ENCODE data around the gene NPTN. TPM values are rescaled to one million over a fixed set of nuclear protein-coding genes. Genes with fewer than 3 reads are reported as not detected.

The NPTN gene
- total RNA-seq, 1 donor from 2014 or later = 221 TPM

DNA sequence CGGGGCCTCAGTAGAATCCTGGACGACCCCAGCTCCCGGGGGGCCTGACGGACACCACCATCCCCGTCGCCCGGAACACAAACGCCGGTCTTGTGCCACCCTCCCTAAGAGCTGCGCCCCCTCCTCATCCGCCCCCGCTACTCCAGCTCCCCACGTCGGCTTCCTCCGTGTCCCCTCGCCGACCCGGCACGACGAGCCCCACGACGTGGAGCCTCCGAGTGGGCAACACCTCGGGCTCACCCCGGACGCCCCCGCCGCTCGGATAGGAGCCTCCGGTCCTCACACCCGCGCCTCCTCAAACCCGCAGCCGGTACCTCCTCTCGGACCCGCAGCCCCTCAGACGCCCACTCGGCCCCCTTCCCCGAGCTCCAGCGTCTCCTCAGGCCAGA, 525 bp downstream of the NPTN start:
- DNase-seq (ENCODE audit: low spot score) = peak; percentile 25

DNA sequence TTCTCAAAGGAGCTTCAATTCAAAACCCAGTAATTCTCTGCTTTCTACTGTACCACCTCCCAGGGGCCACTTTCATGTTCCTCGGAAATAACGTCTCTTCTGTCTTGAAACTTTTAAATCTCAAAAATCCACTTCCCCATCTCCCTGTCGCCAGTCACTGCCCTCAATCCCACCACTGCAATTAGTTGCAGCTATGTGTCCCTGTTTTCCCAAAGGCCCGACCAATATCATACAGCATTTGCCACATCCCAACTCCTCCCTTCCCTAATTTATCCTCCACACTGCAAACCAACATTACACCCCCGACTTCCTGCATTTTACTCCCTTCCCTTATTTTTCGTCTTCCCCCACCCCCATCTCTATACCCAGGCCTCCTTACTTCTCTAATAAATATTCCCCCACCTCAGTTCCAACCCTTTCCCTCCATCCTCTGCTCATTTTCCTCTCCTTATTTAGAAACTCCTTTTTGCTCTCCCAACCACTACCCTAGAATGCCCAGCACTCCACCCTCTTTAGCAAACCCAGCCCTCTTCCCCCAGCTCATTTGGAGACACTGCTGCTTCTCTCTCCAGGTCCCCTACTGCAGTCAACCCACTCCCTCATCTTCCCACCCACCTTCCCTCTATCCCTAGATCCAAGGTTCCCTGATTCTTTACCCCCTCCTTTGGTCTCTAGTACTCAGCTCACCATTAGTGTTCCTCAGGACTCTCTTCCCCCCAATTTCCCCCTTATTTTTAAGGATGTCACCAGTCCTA, 1.1 kb downstream of the NPTN start:
- peak; percentile 87 for DNase-seq (ENCODE audit: low spot score)

DNA sequence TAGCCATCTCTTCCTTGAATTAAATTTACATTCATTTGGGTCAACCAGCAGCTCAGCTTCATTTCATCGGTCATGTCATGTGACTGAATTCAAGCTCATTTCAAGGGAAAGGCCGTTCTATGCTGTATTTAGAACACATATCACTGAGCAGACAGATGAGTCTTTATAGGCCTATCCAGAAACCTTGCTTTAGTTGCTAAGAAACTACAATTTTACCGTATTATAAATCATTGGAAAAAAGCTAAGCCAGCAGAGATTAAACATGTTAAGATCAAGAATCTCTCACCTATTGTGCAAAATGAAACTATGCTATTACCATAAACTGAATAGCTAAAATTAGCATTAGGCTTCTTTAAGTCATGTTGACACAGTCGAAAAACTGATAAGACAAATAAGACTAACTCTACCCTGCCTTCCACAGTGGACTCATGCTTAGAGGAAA, 2.2 kb downstream of the NPTN start:
- peak; percentile 36 for DNase-seq (ENCODE audit: low spot score)

DNA sequence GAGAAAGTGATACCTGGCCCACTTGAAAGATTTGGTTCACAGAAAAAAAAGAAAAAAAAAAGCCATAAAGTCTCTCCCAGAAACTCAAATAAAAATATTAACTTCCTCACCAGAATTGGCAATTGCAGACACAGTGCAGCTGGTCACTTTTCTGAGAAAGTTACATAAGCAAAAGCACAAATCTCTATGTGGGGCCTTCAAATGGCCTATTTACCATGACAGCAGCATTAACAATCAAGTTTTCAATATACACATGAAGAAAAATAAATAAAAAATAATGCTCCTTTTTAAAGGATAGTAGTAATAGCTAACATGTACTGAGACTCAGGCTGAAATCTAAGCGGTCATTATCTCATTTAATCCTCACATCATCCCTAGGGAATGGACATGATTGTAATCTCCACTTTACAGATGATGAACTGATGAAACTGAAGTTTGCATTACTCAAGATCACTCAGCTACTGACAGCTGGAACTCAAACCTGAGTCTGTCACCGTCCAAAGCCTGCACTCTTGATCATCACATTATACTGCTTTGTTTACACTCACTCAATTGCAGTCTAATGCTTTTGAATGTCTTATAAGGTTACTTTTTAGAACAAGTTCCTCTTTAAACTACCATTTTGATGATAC, 3.3 kb downstream of the NPTN start:
- DNase-seq (ENCODE audit: low spot score) = no peak

DNA sequence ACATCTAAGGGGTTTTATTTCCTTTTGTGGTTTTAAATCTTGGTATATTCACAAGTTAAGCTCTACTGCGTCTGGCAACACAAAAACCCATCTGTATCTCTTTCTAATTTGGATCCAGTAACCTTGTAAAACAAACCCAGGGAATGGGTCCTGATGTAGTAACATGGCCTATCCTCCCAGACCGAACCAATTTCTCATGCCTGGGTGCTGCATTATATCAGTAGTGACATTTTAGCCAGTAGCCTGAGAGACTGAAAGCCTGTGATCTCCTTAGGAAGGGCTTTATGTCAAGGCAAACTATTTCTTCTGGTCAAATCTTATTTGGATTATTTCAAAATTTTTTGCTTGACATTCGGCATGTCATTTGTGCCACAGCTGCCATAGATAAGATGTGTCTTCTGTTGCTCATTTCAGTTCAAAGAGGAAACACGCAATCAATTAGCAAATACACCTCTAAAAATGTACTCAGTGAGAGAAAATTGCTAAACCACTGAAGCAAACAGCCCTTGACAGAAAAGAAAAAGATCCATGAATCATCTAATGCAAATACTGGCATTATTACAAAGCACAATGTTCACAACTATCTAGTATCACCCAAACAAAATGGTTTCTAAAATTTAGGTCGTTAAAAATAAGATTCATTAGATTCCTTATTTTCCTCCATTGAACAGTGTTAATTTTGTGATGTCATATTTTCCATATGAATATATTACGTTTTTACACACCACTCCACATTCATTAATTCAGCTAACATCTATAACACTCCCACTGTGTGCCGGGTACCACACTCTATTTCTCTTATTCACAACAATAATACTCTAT, 4.0 kb downstream of the NPTN start:
- no peak for DNase-seq (ENCODE audit: low spot score)

DNA sequence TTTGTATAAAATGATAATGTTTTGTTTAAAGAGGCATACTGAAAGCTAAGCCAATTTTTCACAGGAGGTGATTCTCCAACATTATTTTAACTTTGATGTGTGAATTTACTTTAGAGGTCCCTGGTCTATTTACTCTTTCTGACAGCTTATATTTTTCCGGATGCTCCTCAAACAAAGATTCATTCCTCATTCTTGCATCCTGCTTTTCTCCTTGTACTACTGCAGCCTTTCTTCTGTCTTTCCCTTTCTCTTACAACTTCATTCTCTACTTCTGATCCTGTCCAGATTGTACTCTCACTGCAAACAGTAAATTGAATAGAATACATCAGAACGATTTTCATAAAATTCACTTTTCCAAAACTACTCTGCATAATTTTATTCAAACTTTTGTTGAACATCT, 5.1 kb downstream of the NPTN start:
- no peak for DNase-seq (ENCODE audit: low spot score)

DNA sequence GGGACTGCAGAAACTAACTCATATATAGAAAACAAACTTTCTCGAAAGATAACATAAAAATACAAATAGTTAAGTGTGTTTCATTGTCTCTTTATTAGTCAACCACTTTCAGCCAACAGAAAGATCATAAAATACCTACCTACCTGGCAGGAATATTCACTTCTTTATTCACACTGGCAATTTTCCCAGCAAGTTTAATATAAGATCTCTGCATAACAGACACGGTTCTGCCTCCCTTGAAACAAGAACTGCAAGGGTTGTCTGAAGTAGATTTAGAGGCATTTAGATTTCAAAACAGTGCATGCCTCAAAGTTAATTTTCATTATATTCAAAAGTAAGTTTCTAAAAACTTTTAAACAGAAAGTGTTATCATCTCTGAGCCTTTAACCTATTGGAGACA, 7.1 kb downstream of the NPTN start:
- no peak for DNase-seq (ENCODE audit: low spot score)

DNA sequence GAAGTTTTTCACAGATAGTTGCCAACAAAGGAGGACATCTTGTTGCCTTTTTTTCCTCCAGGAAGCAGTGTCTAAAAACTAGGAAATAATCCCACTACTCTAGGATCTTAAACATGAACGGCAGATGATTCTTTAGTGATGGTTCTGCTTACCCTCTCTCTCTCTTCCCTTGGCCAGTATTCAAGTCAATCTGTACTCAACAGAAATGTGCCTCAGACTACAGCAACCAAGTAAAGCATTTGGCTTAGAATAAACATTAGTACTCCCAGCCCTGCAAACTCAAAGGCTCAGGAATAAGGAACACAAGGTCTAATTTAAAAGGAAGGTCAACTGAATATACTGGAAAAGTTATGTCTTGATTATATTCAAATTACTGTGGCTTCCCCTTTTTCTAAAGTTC, 8.7 kb downstream of the NPTN start:
- peak; percentile 43 for DNase-seq (ENCODE audit: low spot score)

DNA sequence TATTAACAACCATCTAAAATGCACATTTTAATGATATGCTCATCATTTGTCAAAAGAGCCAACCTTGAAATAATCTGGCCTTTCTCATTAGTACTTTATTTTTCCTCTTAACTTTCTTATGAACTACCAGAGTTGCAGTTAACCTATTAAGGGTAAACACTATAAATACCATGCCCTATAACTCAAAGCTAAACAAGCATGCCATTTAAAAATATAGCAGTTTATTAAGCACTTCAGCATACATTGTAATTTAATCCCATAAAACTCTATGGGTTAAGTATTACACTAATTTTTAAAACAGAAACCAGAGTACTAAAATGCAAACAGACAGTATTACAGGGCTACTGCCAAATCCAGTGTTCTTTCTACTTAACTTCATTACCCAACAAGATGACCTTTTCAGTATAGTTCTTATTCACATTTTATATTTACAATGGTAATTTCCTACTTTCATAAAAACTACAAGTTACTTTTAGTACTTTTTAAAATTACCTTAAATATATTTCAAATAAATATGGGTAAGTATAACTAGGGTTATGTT, 11.8 kb downstream of the NPTN start:
- no peak for DNase-seq (ENCODE audit: low spot score)

DNA sequence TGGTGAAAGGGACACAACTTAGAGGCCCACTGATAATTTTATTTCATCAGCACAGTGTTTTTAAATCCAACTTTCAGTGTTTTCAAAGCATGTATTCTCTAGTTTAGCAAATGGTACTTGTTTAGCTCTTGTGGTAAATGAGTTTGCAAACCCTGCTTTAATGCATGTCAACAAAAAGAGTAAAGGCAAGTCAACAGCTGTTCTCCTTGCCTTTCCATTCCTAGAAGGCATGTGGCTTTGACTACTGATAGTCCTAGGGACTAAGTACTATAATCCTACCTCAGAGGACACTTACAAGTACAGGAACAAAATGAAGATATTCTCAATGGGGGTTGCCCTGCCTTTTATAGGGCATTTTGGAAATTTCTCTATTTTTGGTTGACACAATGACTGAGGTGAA, 13.1 kb downstream of the NPTN start:
- DNase-seq (ENCODE audit: low spot score) = no peak

DNA sequence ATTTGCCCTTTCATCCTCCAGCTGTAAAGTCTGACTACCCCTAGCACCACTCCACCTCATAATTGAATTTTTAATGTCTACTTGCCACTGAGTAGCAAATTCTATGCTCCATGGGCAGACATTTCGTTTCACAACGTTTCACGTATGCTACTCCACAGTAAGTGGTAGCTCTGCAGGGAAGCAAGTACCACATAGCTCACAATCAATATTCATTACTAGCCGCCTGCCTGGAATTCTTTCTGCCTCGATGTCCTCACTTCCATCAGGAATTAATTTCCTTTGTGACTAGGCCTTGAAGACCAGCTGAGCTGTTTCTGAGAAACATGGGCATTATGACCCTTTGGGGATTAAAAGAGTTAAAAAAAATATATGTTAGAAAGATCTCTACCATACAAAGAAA, 15.3 kb downstream of the NPTN start:
- no peak for DNase-seq (ENCODE audit: low spot score)

DNA sequence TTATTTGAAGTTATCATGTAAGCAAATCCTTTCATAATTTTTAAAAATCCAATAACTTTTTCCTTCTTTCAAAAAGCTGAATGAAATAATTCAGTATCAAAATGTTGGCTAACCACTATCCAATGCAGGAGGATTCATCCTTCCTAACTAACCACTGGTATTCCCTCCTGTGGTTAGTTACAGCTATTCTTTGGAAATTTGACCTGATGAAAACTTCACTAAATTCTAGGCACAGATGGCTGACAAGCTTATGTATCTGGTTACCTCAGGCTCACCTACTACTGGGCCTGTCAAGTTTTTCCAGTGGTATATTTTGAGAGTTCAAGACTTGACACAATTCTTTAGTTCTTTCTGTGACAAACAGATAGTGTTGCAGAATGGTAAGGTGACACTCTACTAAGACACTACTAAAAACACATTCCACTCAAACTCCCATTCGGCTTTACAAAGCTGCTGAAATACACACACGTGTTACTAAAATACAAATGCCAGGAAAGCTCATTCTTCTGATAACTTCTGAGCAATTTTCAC, 15.8 kb downstream of the NPTN start:
- no peak for DNase-seq (ENCODE audit: low spot score)

DNA sequence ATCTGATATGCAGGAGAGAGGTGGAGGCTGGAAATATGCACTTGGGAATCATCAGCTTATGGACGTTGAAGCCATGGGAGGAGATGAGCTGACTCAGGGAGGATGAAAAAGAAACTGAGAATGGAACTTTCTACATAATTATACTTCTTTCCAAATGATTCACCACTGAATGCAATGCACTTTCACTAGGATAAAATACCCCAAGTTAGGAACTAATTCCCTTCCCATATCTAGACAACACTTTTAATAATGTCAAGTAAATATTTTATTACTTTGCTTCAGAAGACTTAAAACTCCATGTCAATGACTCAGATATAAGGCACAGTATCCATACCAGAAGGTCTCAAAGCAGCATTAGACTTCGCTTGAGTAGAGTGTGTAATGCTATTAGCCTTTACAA, 24.2 kb downstream of the NPTN start:
- peak; percentile 85 for DNase-seq (ENCODE audit: low spot score)

DNA sequence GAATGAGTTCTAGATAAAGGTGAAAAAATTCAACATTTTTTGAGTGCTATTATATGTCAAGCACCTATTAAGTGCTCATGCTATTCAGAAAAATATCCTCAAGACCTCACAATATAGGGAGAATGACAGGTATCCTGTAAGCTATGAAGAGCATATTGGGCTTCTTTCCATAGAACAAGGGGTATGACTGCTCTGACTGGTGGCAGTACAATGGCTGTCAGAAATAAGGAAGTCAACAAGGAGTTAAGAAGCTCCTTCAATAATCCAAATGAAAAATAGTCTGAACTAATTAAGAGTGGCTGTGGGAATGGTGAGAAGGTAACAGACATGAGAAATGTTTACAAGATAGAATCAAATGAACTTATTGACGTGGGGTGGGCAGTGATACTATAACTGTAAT, 24.7 kb downstream of the NPTN start:
- DNase-seq (ENCODE audit: low spot score) = no peak

DNA sequence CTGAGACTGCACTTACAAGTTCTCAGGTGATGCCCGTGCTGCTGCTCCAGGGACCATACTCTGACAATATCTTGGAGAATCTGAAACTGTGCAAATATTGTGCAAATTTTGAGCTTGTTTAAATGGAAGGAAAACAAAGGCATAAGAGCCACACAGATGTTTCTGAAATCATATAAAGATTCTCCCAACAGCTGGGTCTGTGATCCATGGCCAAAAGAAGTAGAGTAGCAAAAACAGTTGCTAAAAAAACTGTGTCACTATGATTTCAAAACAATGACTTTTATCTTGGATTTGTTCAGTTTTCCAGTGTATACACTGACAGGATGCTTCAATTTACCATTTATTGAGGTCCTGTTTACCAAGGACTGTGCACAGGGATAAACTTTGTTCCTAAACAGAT, 25.3 kb downstream of the NPTN start:
- DNase-seq (ENCODE audit: low spot score) = no peak

DNA sequence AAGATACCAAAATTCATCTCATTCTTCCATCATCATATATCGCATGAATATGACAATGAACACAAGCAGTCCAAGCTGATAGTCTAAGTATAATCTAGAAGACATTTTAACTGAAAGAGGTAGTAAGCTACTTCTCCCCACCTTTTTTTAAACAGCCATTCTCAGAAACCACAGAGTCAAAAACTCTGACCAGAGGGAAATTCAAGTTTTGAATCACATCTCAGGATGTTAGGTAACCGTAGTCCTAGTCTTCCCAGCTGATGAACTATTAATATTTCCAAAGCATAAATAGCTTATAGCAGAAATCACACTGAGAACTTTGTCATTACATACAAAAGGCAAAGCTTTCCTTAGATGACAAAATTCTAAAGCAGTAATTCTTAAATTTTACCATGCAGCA, 25.8 kb downstream of the NPTN start:
- DNase-seq (ENCODE audit: low spot score) = no peak

DNA sequence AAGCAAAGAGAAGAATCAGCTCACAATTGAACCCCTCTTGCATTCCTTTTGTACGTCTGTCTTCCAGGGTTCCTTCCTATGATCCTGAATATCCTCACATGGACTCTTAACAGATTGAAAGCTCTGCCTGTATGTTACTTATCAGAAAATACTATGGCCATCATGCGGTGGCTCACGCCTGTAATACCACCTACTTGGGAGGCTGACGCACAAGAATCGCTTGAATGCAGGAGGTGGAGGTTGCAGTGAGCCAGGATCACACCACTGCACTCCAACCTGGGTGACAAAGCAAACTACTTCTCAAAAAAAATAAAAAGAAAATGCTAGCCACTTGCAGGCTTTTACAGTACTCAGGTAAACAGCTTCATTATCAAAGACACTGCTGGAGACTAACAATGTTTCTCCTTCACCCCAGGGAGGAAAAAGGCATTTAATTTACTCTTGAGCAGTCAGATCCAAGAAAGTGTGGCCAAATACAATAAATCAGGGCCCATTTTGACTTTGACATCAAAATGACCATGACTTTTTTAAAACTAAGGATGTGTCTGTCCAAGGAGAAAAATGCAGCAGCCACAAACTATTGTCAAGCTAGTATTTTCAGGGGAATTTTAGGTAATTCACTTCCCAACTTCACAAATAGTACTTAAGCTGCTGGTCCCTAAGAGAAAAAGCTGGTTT, 27.3 kb downstream of the NPTN start:
- no peak for DNase-seq (ENCODE audit: low spot score)

DNA sequence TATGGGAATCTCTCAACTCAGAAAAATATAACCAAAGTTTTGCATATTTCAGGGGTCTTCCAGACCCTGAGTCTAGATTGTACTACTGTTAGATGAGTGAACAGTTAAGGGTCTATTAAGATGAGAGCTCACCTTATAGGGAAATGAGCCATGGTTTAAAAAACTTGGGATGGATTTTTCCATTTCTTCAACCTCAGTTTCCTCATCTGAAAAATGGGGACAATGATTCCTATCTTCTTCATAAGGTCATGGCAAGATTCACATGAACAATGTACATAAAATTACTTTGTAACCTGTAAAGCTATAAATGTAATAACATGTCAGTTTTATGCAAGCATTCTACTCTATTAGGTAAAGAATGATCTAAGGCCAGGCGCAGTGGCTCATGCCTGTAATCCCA, 28.7 kb downstream of the NPTN start:
- no peak for DNase-seq (ENCODE audit: low spot score)

DNA sequence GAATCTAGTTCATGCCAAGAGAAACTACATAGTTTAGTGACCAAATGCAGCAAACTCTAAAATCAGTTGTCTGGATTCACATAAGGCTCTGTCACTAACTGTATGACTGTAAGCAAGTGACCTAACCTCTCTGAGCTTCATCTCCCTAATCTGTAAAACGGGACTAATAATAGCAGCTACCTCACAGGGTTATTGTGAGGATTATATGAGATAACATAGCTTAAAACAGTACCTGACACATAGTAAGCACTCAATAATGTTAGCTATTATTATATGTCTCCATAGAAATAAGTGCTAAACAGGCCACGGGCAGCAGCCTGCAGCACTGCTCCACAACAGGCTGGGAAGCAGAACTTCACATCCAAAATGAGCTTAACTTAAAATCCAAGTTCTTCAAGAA, 30.2 kb downstream of the NPTN start:
- no peak for DNase-seq (ENCODE audit: low spot score)

DNA sequence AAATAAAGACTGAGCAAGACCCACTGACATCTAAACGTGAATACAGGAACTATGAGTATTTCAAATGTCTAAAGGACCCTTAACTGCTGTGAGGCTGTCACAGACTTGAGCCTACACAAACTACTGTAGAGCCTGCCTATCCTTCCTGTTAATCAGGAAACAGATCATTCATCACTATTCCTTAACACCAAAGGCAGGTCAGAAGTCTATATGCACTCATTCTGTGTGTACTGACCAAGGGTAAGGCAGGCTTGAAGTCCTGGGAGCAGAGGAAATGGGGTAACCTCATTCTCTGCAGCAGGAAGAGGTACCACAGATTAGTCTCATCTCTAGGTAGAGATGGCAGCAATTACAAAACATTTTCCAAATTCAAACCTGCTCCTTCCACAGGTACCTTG, 30.7 kb downstream of the NPTN start:
- no peak for DNase-seq (ENCODE audit: low spot score)

Data from umbilical cord (tissue), 2 donors.